ENCODE results near the gene SNAI1.

The SNAI1 gene

DNA sequence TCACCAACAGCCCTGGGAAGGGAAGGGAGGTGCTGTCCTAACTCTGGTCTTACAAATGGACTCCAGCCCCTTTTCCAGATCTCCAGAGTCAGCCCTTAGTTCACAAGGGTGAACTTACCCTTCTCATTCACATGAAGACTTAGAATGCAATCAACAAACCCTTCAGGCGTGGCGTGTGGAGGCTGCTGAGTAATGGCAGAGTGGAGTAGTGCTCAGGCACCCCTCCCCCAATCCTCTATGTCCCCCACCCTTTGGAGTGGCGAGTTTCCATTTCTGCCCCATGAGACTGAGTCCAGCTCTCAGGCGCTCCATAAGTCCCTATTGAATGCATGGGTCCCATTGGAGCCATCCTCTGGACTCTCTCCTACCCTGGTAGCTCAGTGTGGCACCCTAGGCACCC lies 3.3 kb downstream of the SNAI1 start:
- TF ChIP-seq TCF4 (CRISPR knock-in tag; IDR thresholded peaks at IDR 0.05; ENCODE audit: borderline replicate concordance) (no peak), ARNTL (CRISPR knock-in tag; IDR thresholded peaks at IDR 0.05; ENCODE audit: borderline replicate concordance, low read depth) (no peak), TOX (CRISPR knock-in tag; IDR thresholded peaks at IDR 0.05; ENCODE audit: borderline replicate concordance) (no peak), BACH2 (CRISPR knock-in tag; IDR thresholded peaks at IDR 0.05; ENCODE audit: borderline replicate concordance) (no peak)
- ATAC-seq = no peak

DNA sequence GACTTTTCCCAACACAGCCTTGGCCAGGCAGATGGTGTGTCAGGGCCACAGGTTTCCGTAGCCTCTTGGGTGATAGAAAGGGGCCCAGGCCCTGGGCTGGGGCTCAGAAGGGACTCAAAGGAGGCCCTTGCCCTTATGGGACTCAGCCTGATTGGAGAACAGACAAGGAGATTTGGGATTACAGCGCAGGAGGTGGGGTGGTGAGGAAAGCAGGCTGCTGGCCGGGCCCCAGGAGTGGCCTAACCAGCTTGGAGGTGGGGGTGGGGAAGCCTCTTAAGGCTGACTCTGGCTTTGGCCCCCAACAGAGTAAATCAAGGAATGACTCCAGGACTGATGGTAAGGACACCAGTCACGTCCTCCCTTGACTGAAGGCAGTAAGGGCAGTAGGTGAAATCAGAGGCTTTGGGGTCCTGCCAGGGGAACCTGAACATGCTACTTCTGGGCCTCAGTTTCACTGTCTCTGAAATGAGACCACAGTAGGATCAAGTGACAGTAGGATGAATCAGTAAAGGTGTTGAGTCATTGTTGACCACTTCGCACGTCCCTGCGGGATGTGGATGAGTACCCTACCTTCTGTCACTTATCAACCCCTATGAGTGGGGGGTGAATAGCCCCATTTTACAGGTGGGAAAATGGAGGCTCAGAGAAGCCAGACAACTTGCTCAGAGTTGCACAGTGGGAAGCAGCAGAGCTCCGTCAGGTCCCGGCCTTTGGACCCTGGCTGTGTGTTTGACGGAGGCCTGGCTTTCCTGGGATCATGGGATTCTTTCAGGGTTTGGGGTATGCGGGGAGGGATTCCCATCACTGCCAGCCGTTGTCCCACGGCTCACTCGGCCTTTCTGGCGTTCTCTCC lies 4.5 kb downstream of the SNAI1 start:
- TF ChIP-seq ESRRG (CRISPR knock-in tag; IDR thresholded peaks at IDR 0.05) (no peak), ZFP30 (CRISPR knock-in tag; IDR thresholded peaks at IDR 0.05) (no peak), RARB (CRISPR knock-in tag; IDR thresholded peaks at IDR 0.05) (no peak), PPARA (CRISPR knock-in tag; IDR thresholded peaks at IDR 0.05; ENCODE audit: borderline replicate concordance) (no peak), ZC3H10 (CRISPR knock-in tag; IDR thresholded peaks at IDR 0.05) (no peak), ARNTL (CRISPR knock-in tag; IDR thresholded peaks at IDR 0.05; ENCODE audit: borderline replicate concordance, low read depth) (no peak), GLIS3 (CRISPR knock-in tag; IDR thresholded peaks at IDR 0.05) (no peak), ISL1 (CRISPR knock-in tag; IDR thresholded peaks at IDR 0.05) (no peak), ZNF8 (CRISPR knock-in tag; IDR thresholded peaks at IDR 0.05) (no peak), ZNF70 (CRISPR knock-in tag; IDR thresholded peaks at IDR 0.05) (no peak), TCF4 (CRISPR knock-in tag; IDR thresholded peaks at IDR 0.05; ENCODE audit: borderline replicate concordance) (no peak), OSR1 (CRISPR knock-in tag; IDR thresholded peaks at IDR 0.05) (no peak), SNAI2 (CRISPR knock-in tag; IDR thresholded peaks at IDR 0.05) (no peak)
- TF ChIP-seq, protein P1, sequence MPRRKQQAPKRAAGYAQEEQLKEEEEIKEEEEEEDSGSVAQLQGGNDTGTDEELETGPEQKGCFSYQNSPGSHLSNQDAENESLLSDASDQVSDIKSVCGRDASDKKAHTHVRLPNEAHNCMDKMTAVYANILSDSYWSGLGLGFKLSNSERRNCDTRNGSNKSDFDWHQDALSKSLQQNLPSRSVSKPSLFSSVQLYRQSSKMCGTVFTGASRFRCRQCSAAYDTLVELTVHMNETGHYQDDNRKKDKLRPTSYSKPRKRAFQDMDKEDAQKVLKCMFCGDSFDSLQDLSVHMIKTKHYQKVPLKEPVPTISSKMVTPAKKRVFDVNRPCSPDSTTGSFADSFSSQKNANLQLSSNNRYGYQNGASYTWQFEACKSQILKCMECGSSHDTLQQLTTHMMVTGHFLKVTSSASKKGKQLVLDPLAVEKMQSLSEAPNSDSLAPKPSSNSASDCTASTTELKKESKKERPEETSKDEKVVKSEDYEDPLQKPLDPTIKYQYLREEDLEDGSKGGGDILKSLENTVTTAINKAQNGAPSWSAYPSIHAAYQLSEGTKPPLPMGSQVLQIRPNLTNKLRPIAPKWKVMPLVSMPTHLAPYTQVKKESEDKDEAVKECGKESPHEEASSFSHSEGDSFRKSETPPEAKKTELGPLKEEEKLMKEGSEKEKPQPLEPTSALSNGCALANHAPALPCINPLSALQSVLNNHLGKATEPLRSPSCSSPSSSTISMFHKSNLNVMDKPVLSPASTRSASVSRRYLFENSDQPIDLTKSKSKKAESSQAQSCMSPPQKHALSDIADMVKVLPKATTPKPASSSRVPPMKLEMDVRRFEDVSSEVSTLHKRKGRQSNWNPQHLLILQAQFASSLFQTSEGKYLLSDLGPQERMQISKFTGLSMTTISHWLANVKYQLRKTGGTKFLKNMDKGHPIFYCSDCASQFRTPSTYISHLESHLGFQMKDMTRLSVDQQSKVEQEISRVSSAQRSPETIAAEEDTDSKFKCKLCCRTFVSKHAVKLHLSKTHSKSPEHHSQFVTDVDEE (CRISPR knock-in tag; IDR thresholded peaks at IDR 0.05) = no peak
- TF ChIP-seq, protein P2, sequence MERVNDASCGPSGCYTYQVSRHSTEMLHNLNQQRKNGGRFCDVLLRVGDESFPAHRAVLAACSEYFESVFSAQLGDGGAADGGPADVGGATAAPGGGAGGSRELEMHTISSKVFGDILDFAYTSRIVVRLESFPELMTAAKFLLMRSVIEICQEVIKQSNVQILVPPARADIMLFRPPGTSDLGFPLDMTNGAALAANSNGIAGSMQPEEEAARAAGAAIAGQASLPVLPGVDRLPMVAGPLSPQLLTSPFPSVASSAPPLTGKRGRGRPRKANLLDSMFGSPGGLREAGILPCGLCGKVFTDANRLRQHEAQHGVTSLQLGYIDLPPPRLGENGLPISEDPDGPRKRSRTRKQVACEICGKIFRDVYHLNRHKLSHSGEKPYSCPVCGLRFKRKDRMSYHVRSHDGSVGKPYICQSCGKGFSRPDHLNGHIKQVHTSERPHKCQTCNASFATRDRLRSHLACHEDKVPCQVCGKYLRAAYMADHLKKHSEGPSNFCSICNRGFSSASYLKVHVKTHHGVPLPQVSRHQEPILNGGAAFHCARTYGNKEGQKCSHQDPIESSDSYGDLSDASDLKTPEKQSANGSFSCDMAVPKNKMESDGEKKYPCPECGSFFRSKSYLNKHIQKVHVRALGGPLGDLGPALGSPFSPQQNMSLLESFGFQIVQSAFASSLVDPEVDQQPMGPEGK (CRISPR knock-in tag; IDR thresholded peaks at IDR 0.05; ENCODE audit: borderline replicate concordance) = no peak
- TF ChIP-seq, protein P3, sequence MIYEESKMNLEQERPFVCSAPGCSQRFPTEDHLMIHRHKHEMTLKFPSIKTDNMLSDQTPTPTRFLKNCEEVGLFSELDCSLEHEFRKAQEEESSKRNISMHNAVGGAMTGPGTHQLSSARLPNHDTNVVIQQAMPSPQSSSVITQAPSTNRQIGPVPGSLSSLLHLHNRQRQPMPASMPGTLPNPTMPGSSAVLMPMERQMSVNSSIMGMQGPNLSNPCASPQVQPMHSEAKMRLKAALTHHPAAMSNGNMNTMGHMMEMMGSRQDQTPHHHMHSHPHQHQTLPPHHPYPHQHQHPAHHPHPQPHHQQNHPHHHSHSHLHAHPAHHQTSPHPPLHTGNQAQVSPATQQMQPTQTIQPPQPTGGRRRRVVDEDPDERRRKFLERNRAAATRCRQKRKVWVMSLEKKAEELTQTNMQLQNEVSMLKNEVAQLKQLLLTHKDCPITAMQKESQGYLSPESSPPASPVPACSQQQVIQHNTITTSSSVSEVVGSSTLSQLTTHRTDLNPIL (CRISPR knock-in tag; IDR thresholded peaks at IDR 0.05; ENCODE audit: low read depth) = no peak
- TF ChIP-seq, protein P4, sequence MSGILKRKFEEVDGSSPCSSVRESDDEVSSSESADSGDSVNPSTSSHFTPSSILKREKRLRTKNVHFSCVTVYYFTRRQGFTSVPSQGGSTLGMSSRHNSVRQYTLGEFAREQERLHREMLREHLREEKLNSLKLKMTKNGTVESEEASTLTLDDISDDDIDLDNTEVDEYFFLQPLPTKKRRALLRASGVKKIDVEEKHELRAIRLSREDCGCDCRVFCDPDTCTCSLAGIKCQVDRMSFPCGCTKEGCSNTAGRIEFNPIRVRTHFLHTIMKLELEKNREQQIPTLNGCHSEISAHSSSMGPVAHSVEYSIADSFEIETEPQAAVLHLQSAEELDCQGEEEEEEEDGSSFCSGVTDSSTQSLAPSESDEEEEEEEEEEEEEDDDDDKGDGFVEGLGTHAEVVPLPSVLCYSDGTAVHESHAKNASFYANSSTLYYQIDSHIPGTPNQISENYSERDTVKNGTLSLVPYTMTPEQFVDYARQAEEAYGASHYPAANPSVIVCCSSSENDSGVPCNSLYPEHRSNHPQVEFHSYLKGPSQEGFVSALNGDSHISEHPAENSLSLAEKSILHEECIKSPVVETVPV (CRISPR knock-in tag; IDR thresholded peaks at IDR 0.05) = no peak
- ATAC-seq = no peak

DNA sequence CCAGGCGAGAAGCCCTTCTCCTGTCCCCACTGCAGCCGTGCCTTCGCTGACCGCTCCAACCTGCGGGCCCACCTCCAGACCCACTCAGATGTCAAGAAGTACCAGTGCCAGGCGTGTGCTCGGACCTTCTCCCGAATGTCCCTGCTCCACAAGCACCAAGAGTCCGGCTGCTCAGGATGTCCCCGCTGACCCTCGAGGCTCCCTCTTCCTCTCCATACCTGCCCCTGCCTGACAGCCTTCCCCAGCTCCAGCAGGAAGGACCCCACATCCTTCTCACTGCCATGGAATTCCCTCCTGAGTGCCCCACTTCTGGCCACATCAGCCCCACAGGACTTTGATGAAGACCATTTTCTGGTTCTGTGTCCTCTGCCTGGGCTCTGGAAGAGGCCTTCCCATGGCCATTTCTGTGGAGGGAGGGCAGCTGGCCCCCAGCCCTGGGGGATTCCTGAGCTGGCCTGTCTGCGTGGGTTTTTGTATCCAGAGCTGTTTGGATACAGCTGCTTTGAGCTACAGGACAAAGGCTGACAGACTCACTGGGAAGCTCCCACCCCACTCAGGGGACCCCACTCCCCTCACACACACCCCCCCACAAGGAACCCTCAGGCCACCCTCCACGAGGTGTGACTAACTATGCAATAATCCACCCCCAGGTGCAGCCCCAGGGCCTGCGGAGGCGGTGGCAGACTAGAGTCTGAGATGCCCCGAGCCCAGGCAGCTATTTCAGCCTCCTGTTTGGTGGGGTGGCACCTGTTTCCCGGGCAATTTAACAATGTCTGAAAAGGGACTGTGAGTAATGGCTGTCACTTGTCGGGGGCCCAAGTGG lies 5.3 kb downstream of the SNAI1 start:
- no peak; the same call in 2 of the 3 replicates for ATAC-seq
- TF ChIP-seq ZNF565 (CRISPR knock-in tag; conservative IDR thresholded peaks at IDR 0.05; ENCODE audit: low read depth) = no peak
